Endothelial cell of umbilical vein (primary cell): ENCODE results near the gene PDE3A. TPM values are rescaled to one million over a fixed set of nuclear protein-coding genes. Genes with fewer than 3 reads are reported as not detected.

Experiments
- BruUV-seq: library from RNA; stranded (reverse); fragments of 400-500 nt; replicated peaks from 2 replicates; lab custom pipeline; 2021; lab: Mats Ljungman, UMichigan
- CTCF ChIA-PET: fragments of 300-600, 350-600 bp; sonication (Branson Sonifier 250); formaldehyde crosslinking; loops from one replicate; lab custom pipeline; 2021; ENCODE audit warnings: antibody characterized with exemption, inconsistent platforms; lab: Charles Lee
- POLR2A ChIA-PET: fragments of 300-600, 350-600 bp; sonication (Branson Sonifier 250); formaldehyde crosslinking; loops from one replicate; lab custom pipeline; 2021; ENCODE audit warnings: antibody characterized with exemption, inconsistent platforms; lab: Charles Lee
- DNase-seq: peaks from one replicate; pipeline ENCODE4 v3.0.0-alpha.2; 2011; ENCODE audit warnings: low read depth, low spot score
- FAIRE-seq: peaks from 2 replicates; lab custom pipeline; 2011; peaks lifted over from hg19 to GRCh38; lab: Jason Lieb, UNC
- H2AFZ ChIP-seq: 2 replicates; pipeline ENCODE4 v1.6.0; 2012; ENCODE audit warnings: low read depth, low read length, control low read depth, inconsistent platforms
- H3K27ac ChIP-seq: 2 replicates; pipeline ENCODE4 v1.5.1; 2011; ENCODE audit warnings: low read depth, mild to moderate bottlenecking, control low read depth, low read length, moderate library complexity; ENCODE audit not compliant: insufficient read depth
- H3K27me3 ChIP-seq, 2 experiments: 2 replicates each; pipeline versions ENCODE4 v1.6.0 to v1.6.1; 2011; ENCODE audit warnings: low read length in 2 of 2, mixed read lengths in 1 of 2; ENCODE audit not compliant: control insufficient read depth in 2 of 2, insufficient read depth in 2 of 2
- H3K36me3 ChIP-seq, 2 experiments: 2 replicates in 1 of 2; 3 replicates in 1 of 2; pipeline ENCODE4 v1.5.1; 2011; ENCODE audit warnings: low read length in 2 of 2, mild to moderate bottlenecking in 1 of 2, moderate library complexity in 1 of 2; ENCODE audit not compliant: control insufficient read depth in 2 of 2, insufficient read depth in 2 of 2; ENCODE audit errors: extremely low read depth in 1 of 2
- H3K4me1 ChIP-seq: 3 replicates; pipeline ENCODE4 v1.5.1; 2011; ENCODE audit warnings: mild to moderate bottlenecking, low read length; ENCODE audit not compliant: control insufficient read depth, insufficient read depth; ENCODE audit errors: extremely low read depth
- H3K4me2 ChIP-seq: 2 replicates; pipeline ENCODE4 v1.6.1; 2011; ENCODE audit warnings: low read length, control low read depth, mixed read lengths; ENCODE audit not compliant: insufficient read depth
- H3K4me3 ChIP-seq, 3 experiments: fragments of 200-600 bp in 1 of 3; sonication (generic), shearing (Covaris generic) in 1 of 3; replicated peaks in 1 of 3; 2 replicates each; pipeline ENCODE4 v1.5.1; 2011 to 2016; ENCODE audit warnings: control low read depth in 3 of 3, low read length in 3 of 3, mild to moderate bottlenecking in 2 of 3, inconsistent platforms in 1 of 3, low read depth in 1 of 3, moderate library complexity in 1 of 3; ENCODE audit not compliant: insufficient read depth in 1 of 3
- H3K79me2 ChIP-seq: 2 replicates; pipeline ENCODE4 v1.6.0; 2012; ENCODE audit warnings: low read length, inconsistent platforms; ENCODE audit not compliant: control insufficient read depth, insufficient read depth
- H3K9ac ChIP-seq: replicated peaks from 2 replicates; pipeline ENCODE3; 2011; ENCODE audit warnings: low read length, control low read depth; ENCODE audit not compliant: insufficient read depth; ENCODE audit errors: extremely low read depth
- H3K9me1 ChIP-seq: replicated peaks from 3 replicates; pipeline ENCODE4 v1.6.0; 2011; ENCODE audit warnings: mild to moderate bottlenecking, low read length; ENCODE audit not compliant: control insufficient read depth, insufficient read depth; ENCODE audit errors: extremely low read depth
- H3K9me3 ChIP-seq: replicated peaks from 2 replicates; pipeline ENCODE4 v1.5.1; 2012; ENCODE audit warnings: low read length, inconsistent platforms; ENCODE audit not compliant: control insufficient read depth, insufficient read depth
- H4K20me1 ChIP-seq: replicated peaks from 2 replicates; pipeline ENCODE3; 2011; ENCODE audit warnings: mild to moderate bottlenecking, low read length; ENCODE audit not compliant: control insufficient read depth, insufficient read depth; ENCODE audit errors: extremely low read depth
- EZH2 ChIP-seq: IDR thresholded peaks from 2 replicates; pipeline ENCODE4 v1.6.1; 2012; ENCODE audit warnings: borderline replicate concordance, low read depth, mild to moderate bottlenecking, moderate library complexity, low read length, inconsistent platforms; ENCODE audit not compliant: severe bottlenecking
- FOS ChIP-seq: IDR thresholded peaks from 2 replicates; pipeline ENCODE4 v1.6.1; 2011; ENCODE audit warnings: mild to moderate bottlenecking, low read length, moderate library complexity, borderline replicate concordance; ENCODE audit not compliant: insufficient read depth
- GATA2 ChIP-seq: IDR thresholded peaks from 2 replicates; pipeline ENCODE4 v1.7.0; 2011; ENCODE audit warnings: low read depth, mild to moderate bottlenecking, moderate library complexity, mixed read lengths, low read length; ENCODE audit not compliant: insufficient read length, insufficient read depth
- JUN ChIP-seq: IDR thresholded peaks from 2 replicates; pipeline ENCODE4 v1.6.1; 2011; ENCODE audit warnings: borderline replicate concordance, low read depth; ENCODE audit not compliant: insufficient read length, insufficient read depth
- MYC ChIP-seq: IDR thresholded peaks from one replicate; pipeline ENCODE4 v1.6.1; 2011; ENCODE audit warnings: mild to moderate bottlenecking, low read depth, low read length
- POLR2A ChIP-seq: IDR thresholded peaks from 2 replicates; pipeline ENCODE4 v1.6.1; 2012; ENCODE audit warnings: low read depth, mild to moderate bottlenecking, control low read depth, low read length
- POLR2AphosphoS5 ChIP-seq: IDR thresholded peaks from 2 replicates; pipeline ENCODE4 v1.6.1; 2012; ENCODE audit warnings: low read depth, mild to moderate bottlenecking, control low read depth, low read length, moderate library complexity; ENCODE audit not compliant: insufficient read depth
- dilution Hi-C: fragments of 300-500 bp; cut with MboI; formaldehyde crosslinking; loops from one replicate; pipeline ENCODE4 v1.15.0; 2019; ENCODE audit warnings: low sequenced_read_pairs; ENCODE audit not compliant: extremely low pct_ligation_motif_present
- intact Hi-C: fragments of 100-400 bp; cut with micrococcal nuclease; formaldehyde crosslinking; loops from one replicate; pipeline ENCODE4 v1.10.0; 2022
- polyA plus RNA-seq, 4 experiments: library from polyadenylated mRNA; depleted of rRNA in 3 of 4; stranded (reverse) in 3 of 4; unstranded in 1 of 4; fragments of >200 nt; gene quantifications; 2 replicates each; pipeline versions ENCODE4 v1.2.1 to v1.2.3, GENCODE V29; 2011 to 2012; ENCODE audit warnings: missing spikeins in 1 of 4
- total RNA-seq: library from RNA; stranded (reverse); gene quantifications from 2 replicates; pipeline ENCODE4 v1.2.3, GENCODE V29; 2021
- TF ChIP-seq, protein P1 (sequence below), 2 donors: IDR thresholded peaks; 1 replicate in 1 of 2; 2 replicates in 1 of 2; pipeline ENCODE4 v1.5.1; 2011; ENCODE audit warnings: low read length in 2 of 2, mild to moderate bottlenecking in 2 of 2, moderate library complexity in 2 of 2, control low read depth in 1 of 2, inconsistent platforms in 1 of 2, low read depth in 1 of 2; ENCODE audit not compliant: insufficient read depth in 1 of 2; ENCODE audit errors: extremely low read depth in 1 of 2
- TF ChIP-seq, protein P2 (sequence below): IDR thresholded peaks from 2 replicates; pipeline ENCODE4 v1.6.1; 2011; ENCODE audit not compliant: insufficient read depth, insufficient read length

The PDE3A gene
- total and polyA plus RNA-seq, 2 donors (not counting 3 experiments of a cell fraction or from before 2014, with no cell fraction given), result 14.0 to 27.4 TPM

DNA sequence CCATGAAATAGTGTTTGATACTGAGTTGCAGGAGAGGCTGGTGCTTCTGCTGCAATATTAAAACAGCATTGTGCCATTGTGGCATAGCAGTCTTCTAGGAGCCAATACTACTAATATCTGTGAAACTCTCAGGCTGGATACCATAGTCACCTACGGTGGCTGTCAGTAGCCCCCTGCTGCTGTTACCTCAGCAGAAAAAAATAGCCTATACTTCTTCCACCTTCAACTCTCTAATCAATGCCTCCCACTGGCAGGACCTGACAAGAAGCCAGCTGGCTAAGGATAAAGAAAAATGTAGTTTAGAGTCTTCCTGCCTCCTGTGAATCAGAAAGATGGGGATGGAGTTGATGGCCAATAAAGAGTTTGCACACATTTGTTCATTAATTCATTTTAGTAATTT, 91.6 kb downstream of the PDE3A start:
- Histone ChIP-seq H3K79me2 (peaks cover 9% of the 10 kb centered on the region), H3K27me3 (no peaks in the 10 kb centered on the region), H3K4me3 (no peak overlapping the region), H3K4me1 (no peaks in the 10 kb centered on the region), H4K20me1 (no peaks in the 10 kb centered on the region), H3K4me2 (no peak overlapping the region), H3K9ac (no peak overlapping the region), H3K36me3 (no peaks in the 10 kb centered on the region), H3K9me1 (no peaks in the 10 kb centered on the region), H3K9me3 (no peaks in the 10 kb centered on the region), H2AFZ (no peak overlapping the region), H3K27ac (no peak overlapping the region)
- DNase-seq (no peak), FAIRE-seq (no peak)
- no TSS peak for BruUV-seq
- POLR2A ChIA-PET, result no interaction called here
- dilution Hi-C loops, result no loop called here
- intact Hi-C loops, result loop anchor here (5.0 kb wide), 1 partner anchor 718 kb away; no protein-coding TSS in a partner anchor
- TF ChIP-seq JUN (no peak), POLR2AphosphoS5 (no peak), MYC (no peak), POLR2A (no peak), EZH2 (no peak)
- CTCF ChIA-PET, result interaction anchor here (1.1 to 1.2 kb wide), 2 partner anchors 12 to 89 kb away, joined by 3 to 5 read pairs; no protein-coding TSS in a partner anchor

DNA sequence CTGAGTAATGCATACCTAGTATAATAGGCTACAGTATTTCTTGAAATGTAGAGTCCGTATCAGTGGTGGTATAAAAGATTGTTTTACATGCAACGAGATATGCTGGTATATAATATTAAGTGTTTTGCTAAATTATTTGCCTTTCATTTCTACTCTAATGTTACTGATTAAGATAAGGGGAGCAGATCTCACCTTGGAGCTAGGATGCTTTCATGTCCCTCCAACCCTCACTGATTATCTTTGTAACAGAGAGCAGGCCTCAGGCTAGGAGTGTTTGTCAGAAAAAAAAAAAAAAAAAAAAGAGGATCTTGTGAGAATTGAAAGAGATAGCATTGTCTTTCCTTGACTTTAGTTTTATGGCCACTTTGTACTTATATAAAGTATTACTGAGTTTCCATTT, 92.6 kb downstream of the PDE3A start:
- no peak overlapping the region for H3K9ac ChIP-seq
- H3K27ac ChIP-seq, result no peak overlapping the region
- no peak overlapping the region for H3K4me3 ChIP-seq
- TF ChIP-seq, protein P1, sequence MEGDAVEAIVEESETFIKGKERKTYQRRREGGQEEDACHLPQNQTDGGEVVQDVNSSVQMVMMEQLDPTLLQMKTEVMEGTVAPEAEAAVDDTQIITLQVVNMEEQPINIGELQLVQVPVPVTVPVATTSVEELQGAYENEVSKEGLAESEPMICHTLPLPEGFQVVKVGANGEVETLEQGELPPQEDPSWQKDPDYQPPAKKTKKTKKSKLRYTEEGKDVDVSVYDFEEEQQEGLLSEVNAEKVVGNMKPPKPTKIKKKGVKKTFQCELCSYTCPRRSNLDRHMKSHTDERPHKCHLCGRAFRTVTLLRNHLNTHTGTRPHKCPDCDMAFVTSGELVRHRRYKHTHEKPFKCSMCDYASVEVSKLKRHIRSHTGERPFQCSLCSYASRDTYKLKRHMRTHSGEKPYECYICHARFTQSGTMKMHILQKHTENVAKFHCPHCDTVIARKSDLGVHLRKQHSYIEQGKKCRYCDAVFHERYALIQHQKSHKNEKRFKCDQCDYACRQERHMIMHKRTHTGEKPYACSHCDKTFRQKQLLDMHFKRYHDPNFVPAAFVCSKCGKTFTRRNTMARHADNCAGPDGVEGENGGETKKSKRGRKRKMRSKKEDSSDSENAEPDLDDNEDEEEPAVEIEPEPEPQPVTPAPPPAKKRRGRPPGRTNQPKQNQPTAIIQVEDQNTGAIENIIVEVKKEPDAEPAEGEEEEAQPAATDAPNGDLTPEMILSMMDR (IDR thresholded peaks at IDR 0.05; ENCODE audit: extremely low read depth in 1 of 2, insufficient read depth in 1 of 2, low read depth in 1 of 2, low read length in 2 of 2), result no peak
- TF ChIP-seq, protein P2, sequence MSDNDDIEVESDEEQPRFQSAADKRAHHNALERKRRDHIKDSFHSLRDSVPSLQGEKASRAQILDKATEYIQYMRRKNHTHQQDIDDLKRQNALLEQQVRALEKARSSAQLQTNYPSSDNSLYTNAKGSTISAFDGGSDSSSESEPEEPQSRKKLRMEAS, result no peak
- no peak for TF ChIP-seq JUN
- TF ChIP-seq MYC, result no peak
- no peak for TF ChIP-seq POLR2A
- no peak for TF ChIP-seq EZH2
- no peak for TF ChIP-seq FOS
- no peak for TF ChIP-seq POLR2AphosphoS5
- TF ChIP-seq GATA2, result no peak
- dilution Hi-C loops, result no loop called here
- intact Hi-C loops, result loop anchor here (5.0 kb wide), 1 partner anchor 719 kb away; no protein-coding TSS in a partner anchor
- peaks cover 6% of the 10 kb centered on the region for H3K79me2 ChIP-seq
- H3K9me1 ChIP-seq, result no peaks in the 10 kb centered on the region
- ChIA-PET POLR2A (no interaction called here), CTCF (interaction anchor here (1.1 kb wide), 1 partner anchor 88 kb away, joined by 5 read pairs; no protein-coding TSS in a partner anchor)
- H3K36me3 ChIP-seq, result no peaks in the 10 kb centered on the region
- FAIRE-seq (no peak), DNase-seq (no peak)
- H3K4me1 ChIP-seq, result no peaks in the 10 kb centered on the region
- H3K9me3 ChIP-seq, result no peaks in the 10 kb centered on the region
- no peak overlapping the region for H2AFZ ChIP-seq
- no TSS peak for BruUV-seq
- no peak overlapping the region for H3K4me2 ChIP-seq
- H4K20me1 ChIP-seq, result no peaks in the 10 kb centered on the region
- H3K27me3 ChIP-seq, result no peaks in the 10 kb centered on the region
